ENCODE results near the gene NRXN3.

NRXN3 gene

DNA sequence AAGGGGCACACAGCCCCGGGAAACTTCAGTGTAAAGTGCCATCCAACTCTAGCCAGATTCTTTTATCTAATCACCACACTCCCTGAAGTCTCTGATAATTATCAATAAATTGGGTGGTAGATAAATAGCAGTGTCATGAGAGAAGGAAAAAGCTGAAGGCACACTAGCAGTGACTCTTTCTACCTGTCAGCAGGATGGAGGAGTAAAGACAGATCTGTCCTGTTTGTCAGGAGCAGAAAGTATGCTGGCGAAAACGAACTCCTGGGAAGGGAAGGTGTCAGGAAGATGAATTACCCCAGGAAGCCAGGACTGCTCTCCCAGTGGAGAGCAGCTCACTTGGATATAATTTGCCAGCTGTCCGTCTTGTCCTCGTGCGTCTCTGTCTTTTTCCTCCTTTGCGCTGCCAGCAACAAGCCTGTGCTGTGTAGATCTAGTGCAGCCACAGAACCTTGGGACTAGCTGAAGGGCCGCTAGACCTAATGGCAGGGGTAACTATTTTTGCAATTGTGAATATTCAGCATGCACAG is 1059.3 kb downstream of the NRXN3 start:
- in situ Hi-C loops (cut with HindIII; ENCODE audit: low pct_unique_long_range_greater_than_20kb, low sequenced_read_pairs) = no loop called here
- DNase-seq (ENCODE audit: low read depth in 1 of 2, low spot score in 1 of 2) = no peak
- no peak for TF ChIP-seq JUND (IDR thresholded peaks at IDR 0.05; ENCODE audit: low read depth)

DNA sequence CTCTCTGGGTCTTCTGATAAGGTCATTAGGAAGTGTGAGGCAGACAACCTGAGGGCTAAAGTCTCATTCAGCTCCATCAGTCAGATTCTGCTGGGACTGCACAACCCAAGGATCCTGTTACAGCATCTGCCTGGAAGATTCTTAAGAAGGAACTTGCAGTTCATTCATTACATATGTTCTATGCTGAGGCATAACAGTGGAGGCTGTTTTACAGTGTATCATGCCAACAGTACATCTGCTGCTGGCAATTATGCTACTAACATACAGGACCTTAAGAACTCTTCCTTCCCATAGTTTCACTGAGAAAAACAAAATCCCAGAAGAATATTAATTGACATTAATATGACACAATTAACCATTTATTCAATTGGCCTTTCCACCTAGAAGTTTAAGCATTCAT is 1072.5 kb downstream of the NRXN3 start:
- in situ Hi-C loops (cut with HindIII; ENCODE audit: low pct_unique_long_range_greater_than_20kb, low sequenced_read_pairs) = no loop called here
- no peak for DNase-seq (ENCODE audit: low read depth in 1 of 2, low spot score in 1 of 2)
- no peak for TF ChIP-seq JUND (IDR thresholded peaks at IDR 0.05; ENCODE audit: low read depth)

DNA sequence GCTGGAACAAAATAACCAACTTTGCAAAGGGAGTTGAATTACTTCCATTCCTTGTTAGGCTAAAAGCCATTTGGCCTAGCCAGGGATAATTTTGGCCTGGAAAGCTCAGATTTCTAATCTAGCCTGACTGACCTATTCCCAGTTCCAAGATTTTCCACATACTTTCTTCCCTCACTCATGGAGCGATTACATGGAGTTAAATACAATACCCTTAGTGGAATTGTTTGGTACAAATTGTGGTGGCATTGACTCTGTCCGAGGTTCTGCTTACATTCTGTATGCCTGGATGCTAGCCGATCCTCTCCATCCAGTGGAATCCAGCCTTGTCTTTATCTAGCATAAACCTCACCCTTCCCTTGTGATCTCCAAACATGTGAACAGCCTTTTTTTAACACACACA is 1076.0 kb downstream of the NRXN3 start:
- TF ChIP-seq JUND (IDR thresholded peaks at IDR 0.05; ENCODE audit: low read depth) = no peak
- in situ Hi-C loops (cut with HindIII; ENCODE audit: low pct_unique_long_range_greater_than_20kb, low sequenced_read_pairs) = no loop called here
- DNase-seq (ENCODE audit: low read depth in 1 of 2, low spot score in 1 of 2) = no peak

DNA sequence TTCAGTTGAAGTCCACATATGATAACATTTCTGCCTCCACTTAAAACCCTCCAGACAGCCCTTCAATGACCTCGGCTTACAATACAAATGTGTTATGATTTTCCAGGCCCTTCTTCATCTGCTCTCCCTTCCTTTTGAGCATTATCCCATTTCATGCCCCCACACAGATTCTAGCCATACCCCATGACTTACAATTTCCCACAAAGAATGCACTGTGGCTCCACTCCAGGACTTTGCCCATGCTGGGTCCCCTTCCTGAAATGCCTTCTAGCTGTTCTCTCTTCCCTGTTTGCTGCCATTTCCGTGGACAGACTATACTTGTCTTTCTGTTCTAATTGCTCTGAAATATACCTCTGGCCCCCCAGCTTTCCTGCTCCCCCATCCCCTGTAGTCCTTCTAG is 1078.0 kb downstream of the NRXN3 start:
- in situ Hi-C loops (cut with HindIII; ENCODE audit: low pct_unique_long_range_greater_than_20kb, low sequenced_read_pairs) = no loop called here
- no peak for TF ChIP-seq JUND (IDR thresholded peaks at IDR 0.05; ENCODE audit: low read depth)
- DNase-seq (ENCODE audit: low read depth in 1 of 2, low spot score in 1 of 2) = no peak

DNA sequence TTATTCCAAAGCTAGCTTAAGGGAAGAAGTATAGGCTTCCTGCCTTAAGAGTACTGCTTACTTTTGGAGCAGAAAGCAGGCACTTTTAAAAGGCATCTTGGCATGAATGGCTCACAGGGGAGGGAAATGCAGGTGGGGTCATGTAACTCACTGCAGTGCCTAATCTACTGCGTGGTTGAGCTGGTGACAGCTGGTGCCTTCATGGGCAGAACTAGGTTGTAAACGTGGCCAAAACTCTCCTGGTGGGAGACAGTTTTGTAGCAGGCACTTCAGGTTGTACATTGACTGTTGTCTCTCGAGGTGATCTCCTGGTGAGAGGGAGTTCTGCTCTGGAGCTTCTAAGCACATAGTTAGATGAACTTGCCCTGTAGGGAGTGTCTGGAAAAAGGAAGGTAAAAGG is 1078.6 kb downstream of the NRXN3 start:
- TF ChIP-seq JUND (IDR thresholded peaks at IDR 0.05; ENCODE audit: low read depth) = no peak
- in situ Hi-C loops (cut with HindIII; ENCODE audit: low pct_unique_long_range_greater_than_20kb, low sequenced_read_pairs) = no loop called here
- DNase-seq (ENCODE audit: low read depth in 1 of 2, low spot score in 1 of 2) = no peak

DNA sequence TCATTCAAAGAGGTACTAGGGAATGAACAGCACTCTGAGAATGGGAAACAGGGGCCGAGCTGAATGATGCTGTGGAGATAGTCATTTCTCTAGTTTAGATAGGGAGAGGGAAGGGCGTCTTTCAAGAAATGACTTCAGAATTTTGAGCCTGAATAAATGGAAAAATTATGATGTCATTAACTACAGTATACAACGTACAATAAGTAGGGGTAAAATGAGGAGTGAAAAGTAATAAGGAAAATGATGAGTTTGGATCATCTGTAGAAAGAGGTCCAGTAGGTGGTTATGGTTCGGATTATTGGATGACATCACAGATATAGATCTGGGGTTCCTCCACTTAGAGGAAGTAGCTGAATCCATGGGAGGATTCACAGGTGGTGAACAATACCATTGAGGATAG is 1081.1 kb downstream of the NRXN3 start:
- TF ChIP-seq JUND (IDR thresholded peaks at IDR 0.05; ENCODE audit: low read depth) = no peak
- DNase-seq (ENCODE audit: low read depth in 1 of 2, low spot score in 1 of 2) = no peak
- in situ Hi-C loops (cut with HindIII; ENCODE audit: low pct_unique_long_range_greater_than_20kb, low sequenced_read_pairs) = no loop called here

DNA sequence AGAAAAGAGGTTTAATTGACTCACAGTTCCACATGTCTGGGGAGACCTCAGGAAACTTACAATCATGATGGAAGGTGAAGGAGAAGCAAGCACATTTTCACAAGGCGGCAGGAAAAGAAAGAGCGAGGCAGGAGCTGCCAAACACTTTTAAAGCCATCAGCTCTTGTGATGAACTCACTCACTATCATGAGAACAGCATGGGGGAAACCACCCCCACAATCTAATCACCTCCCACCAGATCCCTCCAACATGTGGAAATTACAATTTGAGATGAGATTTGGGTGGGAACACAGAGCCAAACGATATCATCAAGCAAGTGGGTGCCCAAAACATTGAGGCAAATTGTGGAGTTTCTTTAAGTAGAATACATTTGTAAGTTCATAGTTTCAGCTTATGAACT is 1083.4 kb downstream of the NRXN3 start:
- in situ Hi-C loops (cut with HindIII; ENCODE audit: low pct_unique_long_range_greater_than_20kb, low sequenced_read_pairs) = no loop called here

DNA sequence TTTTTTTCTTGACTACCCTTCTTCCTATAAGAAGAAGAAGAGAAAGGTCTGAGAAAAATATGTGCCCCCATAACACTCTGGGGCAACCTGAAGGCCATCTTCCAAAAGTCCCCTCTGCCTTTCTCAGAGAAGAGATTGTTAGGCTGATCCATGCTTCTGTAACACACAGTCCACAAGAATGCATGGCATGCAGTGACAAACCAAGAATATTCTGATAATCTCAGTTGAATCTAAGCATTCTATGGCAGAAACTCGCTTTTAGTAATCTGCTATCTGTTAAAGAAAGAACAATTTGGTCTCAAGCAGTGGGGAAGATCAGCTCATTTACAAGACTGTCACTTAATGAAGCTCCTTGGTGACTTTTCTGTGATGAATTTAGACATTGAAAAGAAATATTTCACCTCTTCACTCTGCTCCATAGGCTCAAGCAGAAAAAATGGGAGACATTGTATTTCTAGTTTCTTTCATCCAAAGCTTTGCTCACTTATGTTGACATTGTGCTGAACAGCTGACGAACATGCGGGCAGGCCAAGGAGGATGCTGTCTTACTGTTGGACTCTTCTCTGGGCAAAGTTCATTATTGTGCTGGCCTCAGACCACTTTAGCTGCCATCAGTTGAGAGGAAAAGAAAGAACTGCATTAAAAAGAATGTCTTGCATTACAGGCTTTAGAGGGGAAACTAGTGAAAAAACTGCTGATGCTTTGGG is 1084.0 kb downstream of the NRXN3 start:
- no peak for DNase-seq (ENCODE audit: low read depth in 1 of 2, low spot score in 1 of 2)
- no peak for TF ChIP-seq JUND (IDR thresholded peaks at IDR 0.05; ENCODE audit: low read depth)
- in situ Hi-C loops (cut with HindIII; ENCODE audit: low pct_unique_long_range_greater_than_20kb, low sequenced_read_pairs) = no loop called here

More for the DNA sequence above, 1083.4 kb downstream of the NRXN3 start:
- TF ChIP-seq JUND (IDR thresholded peaks at IDR 0.05; ENCODE audit: low read depth) = no peak
- no peak for DNase-seq (ENCODE audit: low read depth in 1 of 2, low spot score in 1 of 2)

DNA sequence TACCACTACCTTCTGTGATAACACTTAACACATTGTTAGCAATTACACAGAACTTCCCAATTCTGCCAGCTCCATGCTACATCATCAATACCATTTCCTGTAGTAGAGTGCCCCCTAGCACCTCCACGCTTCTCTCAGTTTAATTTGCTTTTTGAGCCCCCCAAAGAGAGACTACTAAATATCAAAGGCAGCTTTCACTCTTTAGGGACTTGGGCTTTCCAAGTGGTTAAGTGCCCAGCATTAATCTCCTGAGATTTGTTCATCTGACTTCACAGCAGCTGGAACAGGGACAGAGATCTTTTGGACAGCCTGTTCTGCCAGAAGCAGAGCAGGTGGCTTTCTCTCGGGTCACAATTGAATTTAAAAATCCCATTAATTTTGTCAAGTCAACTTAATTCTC is 1086.2 kb downstream of the NRXN3 start:
- no peak for DNase-seq (ENCODE audit: low read depth in 1 of 2, low spot score in 1 of 2)
- TF ChIP-seq JUND (IDR thresholded peaks at IDR 0.05; ENCODE audit: low read depth) = no peak

DNA sequence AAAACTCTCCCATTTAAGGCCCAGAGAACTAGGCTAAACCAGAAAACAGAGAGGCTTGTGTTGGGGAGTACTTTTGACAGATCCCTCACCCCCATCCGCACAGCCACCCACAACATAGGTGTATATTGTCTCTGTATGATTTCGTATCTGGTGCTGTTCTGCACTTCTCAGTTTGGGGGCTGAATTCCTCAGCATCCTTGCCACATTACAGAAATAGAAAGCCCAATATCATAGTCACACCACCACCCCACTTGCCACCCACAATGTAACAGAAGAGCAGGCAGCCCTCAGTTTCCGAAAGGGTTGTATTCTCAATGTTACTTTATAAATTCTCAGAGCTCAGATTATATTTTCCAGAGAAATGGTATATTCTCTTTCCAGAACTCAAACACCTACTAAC is 1090.2 kb downstream of the NRXN3 start:
- in situ Hi-C loops (cut with HindIII; ENCODE audit: low pct_unique_long_range_greater_than_20kb, low sequenced_read_pairs) = no loop called here
- DNase-seq (ENCODE audit: low read depth in 1 of 2, low spot score in 1 of 2) = no peak
- TF ChIP-seq JUND (IDR thresholded peaks at IDR 0.05; ENCODE audit: low read depth) = no peak

More for the DNA sequence above, 1086.2 kb downstream of the NRXN3 start:
- in situ Hi-C loops (cut with HindIII; ENCODE audit: low pct_unique_long_range_greater_than_20kb, low sequenced_read_pairs) = no loop called here

DNA sequence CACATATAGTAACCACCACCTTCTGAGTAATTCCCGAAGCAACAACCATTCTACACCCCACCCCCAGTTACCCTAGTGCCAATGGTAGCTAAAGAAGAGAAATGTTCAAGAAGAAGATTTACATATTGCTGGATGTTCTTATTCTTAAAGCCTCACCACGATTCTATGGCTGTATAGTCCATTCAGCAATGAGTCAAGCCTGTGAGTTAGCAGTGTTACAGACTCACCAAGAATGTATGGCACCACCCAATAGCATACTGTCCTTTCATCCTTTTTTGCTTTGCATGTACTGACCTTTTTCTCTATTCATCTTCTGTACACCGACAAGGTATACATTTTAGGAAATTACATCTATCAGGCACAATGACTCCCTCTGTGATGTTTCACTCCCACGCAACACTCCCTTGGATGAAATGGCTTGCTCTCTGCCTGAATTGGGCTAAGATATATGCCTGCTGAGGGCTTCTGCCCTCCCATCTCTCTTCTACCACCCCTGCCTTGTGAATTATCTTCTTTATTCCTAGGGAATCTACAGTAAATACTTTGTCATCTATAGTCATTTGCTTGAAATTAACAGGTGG is 1095.3 kb downstream of the NRXN3 start:
- TF ChIP-seq JUND (IDR thresholded peaks at IDR 0.05; ENCODE audit: low read depth) = no peak
- in situ Hi-C loops (cut with HindIII; ENCODE audit: low pct_unique_long_range_greater_than_20kb, low sequenced_read_pairs) = no loop called here
- DNase-seq (ENCODE audit: low read depth in 1 of 2, low spot score in 1 of 2) = no peak

DNA sequence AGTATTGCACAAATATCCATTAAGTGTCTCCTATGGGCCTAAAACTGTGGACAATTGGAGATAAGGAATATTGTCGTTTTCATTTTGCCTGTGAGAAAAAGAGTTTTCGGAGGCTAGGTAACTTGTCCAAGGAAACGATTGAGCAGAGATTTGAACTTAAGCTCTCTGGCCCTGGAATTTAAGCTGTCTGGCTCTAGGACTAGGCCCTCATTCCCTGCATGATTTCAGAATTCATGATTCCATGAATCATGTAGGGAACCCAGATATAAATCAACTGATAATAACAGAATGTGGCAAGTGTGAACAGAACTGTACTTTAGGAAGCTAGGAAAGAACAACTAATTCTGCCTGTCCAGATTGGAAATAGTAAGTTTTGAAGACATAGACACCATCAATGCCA is 1100.2 kb downstream of the NRXN3 start:
- TF ChIP-seq JUND (IDR thresholded peaks at IDR 0.05; ENCODE audit: low read depth) = no peak
- no peak for DNase-seq (ENCODE audit: low read depth in 1 of 2, low spot score in 1 of 2)
- in situ Hi-C loops (cut with HindIII; ENCODE audit: low pct_unique_long_range_greater_than_20kb, low sequenced_read_pairs) = no loop called here

DNA sequence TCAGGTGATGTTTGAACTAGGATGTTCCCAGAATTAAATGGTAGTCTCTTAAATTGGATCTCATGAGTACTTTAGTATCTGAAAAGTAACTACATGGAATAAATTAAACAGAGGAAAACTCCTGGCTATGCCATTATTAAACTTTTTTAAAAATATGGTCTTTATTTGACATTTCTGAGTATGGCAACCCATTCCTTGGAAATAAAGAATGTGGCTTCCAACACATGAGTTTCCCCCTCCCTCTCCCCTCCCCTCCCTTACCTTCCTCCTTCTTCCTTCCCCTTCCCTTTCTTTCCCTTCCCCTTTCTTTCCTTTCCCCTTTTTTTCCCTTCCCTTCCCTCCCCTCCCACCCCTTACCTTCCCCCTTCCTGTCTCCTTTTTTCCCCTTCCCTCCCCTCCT is 1100.9 kb downstream of the NRXN3 start:
- no peak for TF ChIP-seq JUND (IDR thresholded peaks at IDR 0.05; ENCODE audit: low read depth)
- in situ Hi-C loops (cut with HindIII; ENCODE audit: low pct_unique_long_range_greater_than_20kb, low sequenced_read_pairs) = no loop called here
- DNase-seq (ENCODE audit: low read depth in 1 of 2, low spot score in 1 of 2) = no peak

Measured in T47D (cell line).